Epithelial cell of prostate (primary cell): ENCODE results near the gene SPOCK1.
"Not testable (repeated sequence)": the region's sequence is repeated elsewhere in the genome, so short reads cannot be mapped to it uniquely, and the experiment has no call there.

Source experiments
- DNase-seq: peaks from one replicate; pipeline ENCODE4 v3.0.0-alpha.2; 2011; ENCODE audit warnings: low read depth, low spot score
- H3K27ac ChIP-seq: fragments of 450-650 bp; 2 replicates; pipeline ENCODE4 v1.5.1; 2017; ENCODE audit warnings: mild to moderate bottlenecking

SPOCK1 gene

GRCh38 chr5:137280656-137281055 lies 218.5 kb downstream of the SPOCK1 start:
- H3K27ac ChIP-seq: no peak overlapping the region
- DNase-seq: no peak

DNA sequence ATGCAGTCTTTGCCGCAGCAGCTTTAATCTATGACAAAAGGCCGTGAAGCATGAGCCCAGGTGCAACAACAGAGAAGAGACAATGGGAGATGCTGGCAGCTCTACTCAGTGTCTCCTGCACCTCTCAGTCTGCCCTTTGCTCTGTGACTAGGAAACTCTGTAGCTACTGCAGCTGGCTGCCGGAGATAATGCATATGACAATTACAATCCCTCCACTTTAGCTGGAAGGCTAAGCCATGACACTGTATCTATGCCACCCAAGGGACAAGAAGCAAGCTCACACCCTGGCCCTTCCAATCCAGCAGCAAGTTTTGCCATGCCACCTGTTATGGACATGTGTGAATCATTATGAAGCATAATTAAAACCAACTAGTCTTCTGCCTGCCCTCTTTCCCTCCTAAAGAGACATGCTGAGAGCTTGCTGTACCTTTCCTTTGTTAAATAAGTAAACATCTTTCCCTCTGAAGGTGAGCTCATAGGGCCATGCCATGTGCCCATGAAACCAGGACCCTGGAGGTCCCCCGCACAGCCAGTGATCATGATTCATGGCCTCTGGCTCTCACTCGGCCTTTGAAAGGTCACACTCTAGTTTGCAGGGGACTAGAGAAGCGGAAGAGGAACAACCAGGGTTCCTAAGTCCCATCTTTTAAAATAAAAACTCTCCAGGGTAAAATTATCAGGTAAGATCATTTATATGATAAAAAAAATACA lies 219.4 kb downstream of the SPOCK1 start:
- no peak for DNase-seq
- no peak overlapping the region for H3K27ac ChIP-seq

- no peak for DNase-seq
- H3K27ac ChIP-seq: no peak overlapping the region
These were observed 220.7 kb downstream of the SPOCK1 start for GRCh38 chr5:137278476-137278875.

GRCh38 chr5:137275083-137275482 lies 224.0 kb downstream of the SPOCK1 start:
- DNase-seq: no peak
- H3K27ac ChIP-seq: no peak overlapping the region

GRCh38 chr5:137273511-137273910 lies 225.6 kb downstream of the SPOCK1 start:
- H3K27ac ChIP-seq: no peak overlapping the region
- no peak for DNase-seq

DNA sequence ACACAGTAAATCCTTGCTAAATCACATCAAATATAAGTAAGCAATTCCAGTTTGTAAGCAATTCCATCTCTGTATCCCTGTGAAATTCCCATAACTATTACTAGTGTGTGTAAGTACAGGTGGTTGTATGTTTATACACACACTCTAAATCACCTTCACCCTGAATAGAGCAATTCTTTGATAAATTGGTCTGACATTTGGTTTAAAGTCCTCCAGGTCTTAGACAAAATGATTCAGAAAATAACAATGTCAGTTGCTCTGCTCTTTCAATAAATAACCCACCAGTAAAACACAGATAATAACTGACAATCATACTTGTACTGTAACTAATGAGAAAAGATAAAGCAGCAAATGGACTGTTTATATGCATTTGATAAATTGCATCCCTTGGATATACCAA lies 226.3 kb downstream of the SPOCK1 start:
- H3K27ac ChIP-seq: no peak overlapping the region
- DNase-seq: no peak

DNA sequence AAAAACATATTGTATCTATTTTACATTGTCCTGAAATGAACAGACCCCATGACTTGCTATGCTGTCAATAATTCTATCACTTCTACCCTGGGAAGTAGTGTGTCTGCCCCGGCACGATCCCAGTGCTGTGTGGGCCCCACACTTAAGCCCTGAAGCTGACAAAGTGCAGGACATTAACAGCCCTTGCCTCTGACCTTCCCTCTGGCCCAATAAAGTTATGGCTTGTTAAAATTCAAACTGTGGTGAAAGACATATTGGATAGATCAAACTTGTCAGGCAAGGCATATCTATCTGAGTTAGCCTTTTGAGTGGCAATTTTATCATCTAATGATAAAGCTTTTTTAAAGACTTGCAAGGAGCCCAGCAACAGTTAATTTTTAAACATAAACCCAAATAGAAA lies 229.2 kb downstream of the SPOCK1 start:
- DNase-seq: no peak
- no peak overlapping the region for H3K27ac ChIP-seq

DNA sequence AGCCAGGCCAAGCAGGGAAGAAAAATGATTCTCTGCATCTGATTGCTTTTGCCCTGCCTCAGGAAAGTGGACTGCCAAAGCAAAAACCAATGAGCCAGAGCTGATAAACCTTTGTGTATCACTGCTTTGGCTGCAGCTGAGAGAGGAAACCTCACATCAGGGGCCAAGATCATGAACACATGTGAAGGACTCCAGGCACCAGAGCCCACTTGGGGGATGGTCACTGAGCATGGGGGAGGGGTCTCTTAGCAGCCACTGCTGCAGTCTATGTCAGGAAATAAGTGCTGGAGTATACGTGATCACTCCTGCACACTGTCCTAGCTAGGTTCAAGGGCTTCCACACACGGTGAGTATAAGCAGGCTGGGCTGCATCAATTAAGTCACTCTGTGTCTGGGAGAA lies 229.9 kb downstream of the SPOCK1 start:
- no peak for DNase-seq
- no peak overlapping the region for H3K27ac ChIP-seq

DNA sequence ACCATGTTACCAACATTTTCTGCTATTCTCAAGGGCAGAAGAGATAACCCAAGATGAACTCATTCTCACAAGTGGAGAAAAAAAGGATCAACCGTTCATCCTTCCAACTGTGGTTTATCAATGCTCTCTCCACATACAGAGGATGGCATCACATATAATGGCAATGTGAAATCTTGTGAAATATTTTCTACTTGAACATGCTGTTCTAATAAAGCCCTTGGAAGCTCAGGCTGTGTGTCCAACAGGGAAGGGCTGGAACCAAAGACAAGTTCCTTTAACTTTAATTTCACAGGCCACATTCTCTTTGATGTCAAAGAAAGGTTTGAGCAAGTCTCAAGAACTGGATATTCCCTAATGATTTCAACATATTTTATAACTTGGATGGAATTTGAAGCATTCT lies 230.5 kb downstream of the SPOCK1 start:
- H3K27ac ChIP-seq: no peak overlapping the region
- no peak for DNase-seq

- no peak for DNase-seq
These were observed 232.9 kb downstream of the SPOCK1 start for GRCh38 chr5:137266186-137266585.

GRCh38 chr5:137265457-137265856 lies 233.7 kb downstream of the SPOCK1 start:
- no peak overlapping the region for H3K27ac ChIP-seq
- DNase-seq: no peak

More at GRCh38 chr5:137266186-137266585, 232.9 kb downstream of the SPOCK1 start:
- H3K27ac ChIP-seq: no peak overlapping the region

DNA sequence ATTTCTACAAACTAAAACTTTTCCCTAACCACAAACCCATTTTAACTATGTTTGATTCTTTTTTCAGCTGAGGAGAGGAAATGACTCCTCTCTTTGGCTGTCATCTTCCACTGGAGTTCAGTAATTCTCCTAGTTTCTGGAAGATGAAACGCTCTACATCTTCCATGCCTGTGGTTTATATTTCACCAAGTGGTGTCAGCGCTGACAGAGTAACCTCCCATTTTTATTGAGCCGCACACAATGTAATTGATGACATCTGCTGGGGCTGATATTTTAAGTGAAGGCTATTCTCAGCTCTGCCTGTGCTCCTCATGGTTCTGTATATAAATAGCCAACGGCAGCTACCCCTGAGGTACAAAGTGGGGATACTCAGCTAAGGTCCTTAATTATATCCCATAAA lies 234.6 kb downstream of the SPOCK1 start:
- DNase-seq: no peak
- H3K27ac ChIP-seq: no peak overlapping the region

DNA sequence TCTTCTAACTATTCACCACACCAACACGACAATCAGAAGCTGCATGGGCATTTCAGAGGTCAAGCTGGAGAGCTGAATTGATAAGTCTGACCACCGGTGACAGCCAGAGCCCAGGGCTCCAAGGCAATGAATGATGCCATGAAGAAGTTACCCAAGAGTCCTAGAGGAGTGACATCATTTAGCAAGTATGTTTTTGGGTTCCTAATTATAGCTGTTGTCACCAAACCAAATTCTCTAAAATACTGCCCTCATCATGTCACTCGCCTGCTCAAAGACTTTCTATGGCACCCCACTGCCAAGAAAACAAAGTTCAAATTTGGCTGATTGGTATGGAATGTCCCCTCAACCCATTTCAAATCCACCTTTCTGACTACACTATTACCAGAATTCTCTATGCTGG lies 235.1 kb downstream of the SPOCK1 start:
- no peak for DNase-seq
- H3K27ac ChIP-seq: no peak overlapping the region

DNA sequence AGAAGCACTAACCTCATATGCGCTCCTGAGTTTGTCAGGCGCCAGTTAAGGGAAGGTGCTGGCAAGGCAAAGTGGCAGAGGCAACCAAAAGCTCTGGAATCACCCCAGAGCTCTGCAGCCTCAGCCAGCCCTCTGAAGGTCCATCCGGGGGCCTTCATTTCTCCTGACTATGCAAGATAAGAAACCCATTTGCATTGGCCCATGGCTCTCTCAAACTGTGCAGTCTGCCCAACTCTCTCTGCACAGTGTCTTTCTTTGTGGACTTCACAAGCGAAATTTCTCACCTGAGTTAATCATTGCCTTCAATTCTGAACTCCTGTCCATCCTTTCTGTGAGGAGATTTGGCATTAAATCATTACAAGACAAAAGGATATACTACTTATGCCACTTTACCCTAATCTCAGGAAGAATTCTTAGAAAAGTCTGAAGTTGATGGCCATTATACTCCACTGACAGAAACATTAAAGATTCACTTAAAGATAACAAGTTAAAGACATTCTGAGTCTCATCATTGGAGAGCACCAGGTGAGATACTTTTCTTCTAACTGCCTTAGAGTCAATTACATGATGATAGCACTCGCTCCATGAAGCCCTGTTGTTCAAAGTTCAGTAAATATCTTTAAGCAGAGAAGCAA lies 235.6 kb downstream of the SPOCK1 start:
- DNase-seq: no peak
- H3K27ac ChIP-seq: no peak overlapping the region

GRCh38 chr5:137262818-137263217 lies 236.3 kb downstream of the SPOCK1 start:
- no peak overlapping the region for H3K27ac ChIP-seq
- DNase-seq: no peak

GRCh38 chr5:137260820-137261695 lies 238.1 kb downstream of the SPOCK1 start:
- H3K27ac ChIP-seq: no peak overlapping the region
- DNase-seq: no peak

GRCh38 chr5:137259115-137259514 lies 240.0 kb downstream of the SPOCK1 start:
- not testable (repeated sequence) for H3K27ac ChIP-seq, DNase-seq

GRCh38 chr5:137254119-137255090 lies 244.7 kb downstream of the SPOCK1 start:
- DNase-seq: no peak
- no peak overlapping the region for H3K27ac ChIP-seq

GRCh38 chr5:137252512-137252911 lies 246.6 kb downstream of the SPOCK1 start:
- no peak overlapping the region for H3K27ac ChIP-seq
- no peak for DNase-seq

DNA sequence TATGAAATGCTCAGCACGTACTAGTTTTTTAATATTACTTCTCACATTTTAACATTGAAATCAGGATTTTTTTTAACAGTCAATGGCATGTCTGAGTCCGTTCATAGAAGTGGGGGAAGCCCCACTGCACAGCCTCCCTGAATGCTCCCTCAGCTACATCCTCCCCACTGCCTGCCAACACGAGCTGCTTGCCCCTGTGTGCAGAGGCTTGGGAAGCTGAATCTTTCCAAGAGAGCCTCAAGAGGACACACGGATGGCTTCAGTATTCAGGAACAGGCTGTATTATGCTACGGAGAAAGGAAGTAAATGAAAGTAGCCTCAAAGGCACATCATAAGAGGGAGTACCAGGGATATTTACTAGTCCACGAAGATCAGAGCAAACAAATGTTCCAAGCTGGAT lies 248.7 kb downstream of the SPOCK1 start:
- no peak for DNase-seq
- H3K27ac ChIP-seq: no peak overlapping the region
